WTC11 (cell line): Measurements from ENCODE around the gene ELK1. TPM values are rescaled to one million over a fixed set of nuclear protein-coding genes. Genes with fewer than 3 reads are reported as not detected.

Source experiments
- ATAC-seq: fragments of 200-7000 bp; cut with Tn5 transposase; 2 replicates; pipeline ENCODE4 v1.10.0; 2021; ENCODE audit warnings: mild to moderate bottlenecking, moderate library complexity
- CTCF ChIA-PET: fragments of 300-600 bp; sonication (Branson Sonifier 250); formaldehyde crosslinking; loops from one replicate; lab custom pipeline; 2021; ENCODE audit warnings: antibody characterized with exemption; lab: Charles Lee
- POLR2A ChIA-PET: fragments of 350-600 bp; sonication (Branson Sonifier 250); formaldehyde crosslinking; loops from one replicate; lab custom pipeline; 2021; ENCODE audit warnings: antibody characterized with exemption; lab: Charles Lee
- DNase-seq: peaks from one replicate; pipeline ENCODE4 v3.0.0; 2021; ENCODE audit warnings: low spot score
- H3K27ac Mint-ChIP-seq: 2 replicates; pipeline ENCODE4 v1.8.0; 2021; ENCODE audit warnings: mixed read lengths
- H3K27me3 Mint-ChIP-seq: 2 replicates; pipeline ENCODE4 v1.8.0; 2021; ENCODE audit warnings: low read depth, mild to moderate bottlenecking, moderate library complexity, mixed read lengths
- H3K36me3 Mint-ChIP-seq: 2 replicates; pipeline ENCODE4 v1.8.0; 2021; ENCODE audit warnings: mixed read lengths
- H3K4me1 Mint-ChIP-seq: 2 replicates; pipeline ENCODE4 v1.8.0; 2022; ENCODE audit warnings: mixed read lengths
- H3K4me3 Mint-ChIP-seq: 2 replicates; pipeline ENCODE4 v1.8.0; 2021; ENCODE audit warnings: mild to moderate bottlenecking, moderate library complexity, mixed read lengths
- H3K9me3 Mint-ChIP-seq: 2 replicates; pipeline ENCODE4 v1.8.0; 2021; ENCODE audit warnings: mixed read lengths
- CREM ChIP-seq: sonication (generic); formaldehyde crosslinking; IDR thresholded peaks from 2 replicates; pipeline ENCODE4 v1.8.1; 2022; ENCODE audit warnings: mild to moderate bottlenecking, missing genetic modification reagents, moderate library complexity
- ELF4 ChIP-seq: sonication (generic); formaldehyde crosslinking; IDR thresholded peaks from 2 replicates; pipeline ENCODE4 v1.8.1; 2022; ENCODE audit warnings: low read depth, mild to moderate bottlenecking, moderate library complexity, missing genetic modification reagents
- EMX1 ChIP-seq: fragments of 250-450 bp; sonication (Bioruptor Pico); IDR thresholded peaks from 2 replicates; pipeline ENCODE4 v1.8.0; 2021; ENCODE audit warnings: mild to moderate bottlenecking
- FOXP1 ChIP-seq: sonication (generic); formaldehyde crosslinking; IDR thresholded peaks from 2 replicates; pipeline ENCODE4 v1.8.0; 2022; ENCODE audit warnings: missing genetic modification reagents, mild to moderate bottlenecking, moderate library complexity, borderline replicate concordance
- GABPB1 ChIP-seq: sonication (generic); formaldehyde crosslinking; IDR thresholded peaks from 2 replicates; pipeline ENCODE4 v1.8.1; 2023; ENCODE audit warnings: mild to moderate bottlenecking, missing genetic modification reagents
- HMGA2 ChIP-seq: fragments of 250-450 bp; sonication (Bioruptor Pico); IDR thresholded peaks from 2 replicates; pipeline ENCODE4 v1.4.0; 2021; ENCODE audit warnings: mild to moderate bottlenecking, moderate library complexity
- KAT7 ChIP-seq: sonication (generic); formaldehyde crosslinking; IDR thresholded peaks from 2 replicates; pipeline ENCODE4 v1.8.1; 2023; ENCODE audit warnings: missing genetic modification reagents, mild to moderate bottlenecking, borderline replicate concordance
- NR3C1 ChIP-seq: sonication (generic); formaldehyde crosslinking; conservative IDR thresholded peaks from 2 replicates; pipeline ENCODE4 v1.8.1; 2023; ENCODE audit warnings: low read depth, mild to moderate bottlenecking, missing genetic modification reagents
- RELA ChIP-seq: sonication (generic); formaldehyde crosslinking; IDR thresholded peaks from 2 replicates; pipeline ENCODE4 v1.8.1; 2022; ENCODE audit warnings: missing genetic modification reagents, mild to moderate bottlenecking, borderline replicate concordance
- RORB ChIP-seq: fragments of 250-450 bp; sonication (Bioruptor Pico); IDR thresholded peaks from 2 replicates; pipeline ENCODE4 v1.9.0; 2021; ENCODE audit warnings: mild to moderate bottlenecking
- SP1 ChIP-seq: sonication (generic); formaldehyde crosslinking; conservative IDR thresholded peaks from 2 replicates; pipeline ENCODE4 v1.8.1; 2022; ENCODE audit warnings: missing genetic modification reagents
- ZNF219 ChIP-seq: sonication (generic); formaldehyde crosslinking; IDR thresholded peaks from 2 replicates; pipeline ENCODE4 v1.8.0; 2023; ENCODE audit warnings: missing genetic modification reagents, mild to moderate bottlenecking, borderline replicate concordance
- total RNA-seq: library from RNA; stranded (reverse); gene quantifications from 3 replicates; pipeline ENCODE4 v1.2.3, GENCODE V29; 2021
- TF ChIP-seq, protein P1 (sequence below): sonication (generic); formaldehyde crosslinking; IDR thresholded peaks from 2 replicates; pipeline ENCODE4 v1.8.1; 2023; ENCODE audit warnings: mild to moderate bottlenecking, missing genetic modification reagents, borderline replicate concordance
- TF ChIP-seq, protein P2 (sequence below): fragments of 250-450 bp; sonication (Bioruptor Pico); IDR thresholded peaks from 2 replicates; pipeline ENCODE4 v1.9.0; 2021; ENCODE audit warnings: mild to moderate bottlenecking, borderline replicate concordance
- TF ChIP-seq, protein P3 (sequence below): sonication (generic); formaldehyde crosslinking; IDR thresholded peaks from 2 replicates; pipeline ENCODE4 v1.8.0; 2022; ENCODE audit warnings: mild to moderate bottlenecking, missing genetic modification reagents
- TF ChIP-seq, protein P4 (sequence below): fragments of 250-450 bp; sonication (Bioruptor Pico); IDR thresholded peaks from 2 replicates; pipeline ENCODE4 v2.1.2; 2022; ENCODE audit warnings: mild to moderate bottlenecking, moderate library complexity

ELK1 gene
- total RNA-seq, 1 experiment from 2014 or later: 35.8 TPM

DNA sequence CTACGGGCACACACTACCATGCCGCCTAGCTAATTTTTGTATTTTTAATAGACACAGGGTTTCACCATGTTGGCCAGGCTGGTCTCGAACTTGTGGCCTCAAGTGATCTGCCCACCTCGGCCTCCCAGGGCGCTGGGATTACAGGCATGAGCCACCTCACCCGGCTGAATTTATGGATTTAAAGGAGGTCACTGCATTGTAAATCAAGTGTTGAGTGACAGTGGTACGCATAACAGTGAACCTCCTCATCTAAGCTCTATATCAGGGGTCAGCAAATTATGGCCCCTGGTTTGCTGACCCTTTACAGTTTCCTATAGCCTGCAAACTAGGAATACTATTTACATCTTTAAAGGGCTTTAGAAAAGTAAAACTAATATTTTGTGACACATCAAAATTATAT lies 11.2 kb upstream of the ELK1 start:
- TF ChIP-seq KAT7 (CRISPR knock-in tag) (no peak), ELF4 (CRISPR knock-in tag) (no peak)
- TF ChIP-seq, protein P1, sequence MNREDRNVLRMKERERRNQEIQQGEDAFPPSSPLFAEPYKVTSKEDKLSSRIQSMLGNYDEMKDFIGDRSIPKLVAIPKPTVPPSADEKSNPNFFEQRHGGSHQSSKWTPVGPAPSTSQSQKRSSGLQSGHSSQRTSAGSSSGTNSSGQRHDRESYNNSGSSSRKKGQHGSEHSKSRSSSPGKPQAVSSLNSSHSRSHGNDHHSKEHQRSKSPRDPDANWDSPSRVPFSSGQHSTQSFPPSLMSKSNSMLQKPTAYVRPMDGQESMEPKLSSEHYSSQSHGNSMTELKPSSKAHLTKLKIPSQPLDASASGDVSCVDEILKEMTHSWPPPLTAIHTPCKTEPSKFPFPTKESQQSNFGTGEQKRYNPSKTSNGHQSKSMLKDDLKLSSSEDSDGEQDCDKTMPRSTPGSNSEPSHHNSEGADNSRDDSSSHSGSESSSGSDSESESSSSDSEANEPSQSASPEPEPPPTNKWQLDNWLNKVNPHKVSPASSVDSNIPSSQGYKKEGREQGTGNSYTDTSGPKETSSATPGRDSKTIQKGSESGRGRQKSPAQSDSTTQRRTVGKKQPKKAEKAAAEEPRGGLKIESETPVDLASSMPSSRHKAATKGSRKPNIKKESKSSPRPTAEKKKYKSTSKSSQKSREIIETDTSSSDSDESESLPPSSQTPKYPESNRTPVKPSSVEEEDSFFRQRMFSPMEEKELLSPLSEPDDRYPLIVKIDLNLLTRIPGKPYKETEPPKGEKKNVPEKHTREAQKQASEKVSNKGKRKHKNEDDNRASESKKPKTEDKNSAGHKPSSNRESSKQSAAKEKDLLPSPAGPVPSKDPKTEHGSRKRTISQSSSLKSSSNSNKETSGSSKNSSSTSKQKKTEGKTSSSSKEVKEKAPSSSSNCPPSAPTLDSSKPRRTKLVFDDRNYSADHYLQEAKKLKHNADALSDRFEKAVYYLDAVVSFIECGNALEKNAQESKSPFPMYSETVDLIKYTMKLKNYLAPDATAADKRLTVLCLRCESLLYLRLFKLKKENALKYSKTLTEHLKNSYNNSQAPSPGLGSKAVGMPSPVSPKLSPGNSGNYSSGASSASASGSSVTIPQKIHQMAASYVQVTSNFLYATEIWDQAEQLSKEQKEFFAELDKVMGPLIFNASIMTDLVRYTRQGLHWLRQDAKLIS (CRISPR knock-in tag): no peak
- TF ChIP-seq, protein P2, sequence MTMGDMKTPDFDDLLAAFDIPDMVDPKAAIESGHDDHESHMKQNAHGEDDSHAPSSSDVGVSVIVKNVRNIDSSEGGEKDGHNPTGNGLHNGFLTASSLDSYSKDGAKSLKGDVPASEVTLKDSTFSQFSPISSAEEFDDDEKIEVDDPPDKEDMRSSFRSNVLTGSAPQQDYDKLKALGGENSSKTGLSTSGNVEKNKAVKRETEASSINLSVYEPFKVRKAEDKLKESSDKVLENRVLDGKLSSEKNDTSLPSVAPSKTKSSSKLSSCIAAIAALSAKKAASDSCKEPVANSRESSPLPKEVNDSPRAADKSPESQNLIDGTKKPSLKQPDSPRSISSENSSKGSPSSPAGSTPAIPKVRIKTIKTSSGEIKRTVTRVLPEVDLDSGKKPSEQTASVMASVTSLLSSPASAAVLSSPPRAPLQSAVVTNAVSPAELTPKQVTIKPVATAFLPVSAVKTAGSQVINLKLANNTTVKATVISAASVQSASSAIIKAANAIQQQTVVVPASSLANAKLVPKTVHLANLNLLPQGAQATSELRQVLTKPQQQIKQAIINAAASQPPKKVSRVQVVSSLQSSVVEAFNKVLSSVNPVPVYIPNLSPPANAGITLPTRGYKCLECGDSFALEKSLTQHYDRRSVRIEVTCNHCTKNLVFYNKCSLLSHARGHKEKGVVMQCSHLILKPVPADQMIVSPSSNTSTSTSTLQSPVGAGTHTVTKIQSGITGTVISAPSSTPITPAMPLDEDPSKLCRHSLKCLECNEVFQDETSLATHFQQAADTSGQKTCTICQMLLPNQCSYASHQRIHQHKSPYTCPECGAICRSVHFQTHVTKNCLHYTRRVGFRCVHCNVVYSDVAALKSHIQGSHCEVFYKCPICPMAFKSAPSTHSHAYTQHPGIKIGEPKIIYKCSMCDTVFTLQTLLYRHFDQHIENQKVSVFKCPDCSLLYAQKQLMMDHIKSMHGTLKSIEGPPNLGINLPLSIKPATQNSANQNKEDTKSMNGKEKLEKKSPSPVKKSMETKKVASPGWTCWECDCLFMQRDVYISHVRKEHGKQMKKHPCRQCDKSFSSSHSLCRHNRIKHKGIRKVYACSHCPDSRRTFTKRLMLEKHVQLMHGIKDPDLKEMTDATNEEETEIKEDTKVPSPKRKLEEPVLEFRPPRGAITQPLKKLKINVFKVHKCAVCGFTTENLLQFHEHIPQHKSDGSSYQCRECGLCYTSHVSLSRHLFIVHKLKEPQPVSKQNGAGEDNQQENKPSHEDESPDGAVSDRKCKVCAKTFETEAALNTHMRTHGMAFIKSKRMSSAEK (CRISPR knock-in tag): no peak
- POLR2A ChIA-PET: no interaction called here
- no peak for DNase-seq
- no peak overlapping the region for H3K27ac Mint-ChIP-seq
- no peak overlapping the region for H3K4me3 Mint-ChIP-seq
- peaks cover 3% of the 10 kb centered on the region; the same call in 1 of the 2 replicates for H3K9me3 Mint-ChIP-seq
- no peak for ATAC-seq
- H3K36me3 Mint-ChIP-seq: peaks cover 6% of the 10 kb centered on the region
- H3K27me3 Mint-ChIP-seq: peaks cover 18% of the 10 kb centered on the region
- CTCF ChIA-PET: no interaction called here
- no peaks in the 10 kb centered on the region for H3K4me1 Mint-ChIP-seq

DNA sequence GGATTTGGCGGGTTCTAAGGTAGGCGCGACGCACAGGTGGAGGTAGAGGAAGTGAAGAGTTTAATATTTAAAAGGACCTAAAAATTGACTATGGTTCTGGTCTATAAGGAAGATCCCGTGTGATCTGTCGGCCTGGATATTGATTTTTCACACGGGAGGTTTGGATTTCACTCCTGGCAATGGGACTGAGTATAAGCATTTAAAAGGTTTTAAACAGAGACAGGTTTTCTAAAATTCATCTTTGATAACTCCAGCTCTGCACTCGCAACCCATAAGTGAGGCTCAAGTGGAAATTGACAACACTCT lies 9.0 kb upstream of the ELK1 start:
- TF ChIP-seq, protein P3, sequence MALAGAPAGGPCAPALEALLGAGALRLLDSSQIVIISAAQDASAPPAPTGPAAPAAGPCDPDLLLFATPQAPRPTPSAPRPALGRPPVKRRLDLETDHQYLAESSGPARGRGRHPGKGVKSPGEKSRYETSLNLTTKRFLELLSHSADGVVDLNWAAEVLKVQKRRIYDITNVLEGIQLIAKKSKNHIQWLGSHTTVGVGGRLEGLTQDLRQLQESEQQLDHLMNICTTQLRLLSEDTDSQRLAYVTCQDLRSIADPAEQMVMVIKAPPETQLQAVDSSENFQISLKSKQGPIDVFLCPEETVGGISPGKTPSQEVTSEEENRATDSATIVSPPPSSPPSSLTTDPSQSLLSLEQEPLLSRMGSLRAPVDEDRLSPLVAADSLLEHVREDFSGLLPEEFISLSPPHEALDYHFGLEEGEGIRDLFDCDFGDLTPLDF (CRISPR knock-in tag): 0 out of 2 replicates have a peak, but pooled peaks have one; percentile 41
- no peak for TF ChIP-seq ZNF219
- no peak for TF ChIP-seq EMX1 (CRISPR knock-in tag)
- TF ChIP-seq ELF4 (CRISPR knock-in tag): no peak
- no peaks in the 10 kb centered on the region for H3K4me1 Mint-ChIP-seq
- peak overlapping the region; percentile 98 for H3K27ac Mint-ChIP-seq
- peak overlapping the region; percentile 85 for H3K4me3 Mint-ChIP-seq
- DNase-seq (no peak), ATAC-seq (no peak)
- peaks cover 20% of the 10 kb centered on the region for H3K36me3 Mint-ChIP-seq
- H3K27me3 Mint-ChIP-seq: peaks cover 18% of the 10 kb centered on the region
- H3K9me3 Mint-ChIP-seq: peaks cover 3% of the 10 kb centered on the region; the same call in 1 of the 2 replicates
- ChIA-PET CTCF (no interaction called here), POLR2A (no interaction called here)

DNA sequence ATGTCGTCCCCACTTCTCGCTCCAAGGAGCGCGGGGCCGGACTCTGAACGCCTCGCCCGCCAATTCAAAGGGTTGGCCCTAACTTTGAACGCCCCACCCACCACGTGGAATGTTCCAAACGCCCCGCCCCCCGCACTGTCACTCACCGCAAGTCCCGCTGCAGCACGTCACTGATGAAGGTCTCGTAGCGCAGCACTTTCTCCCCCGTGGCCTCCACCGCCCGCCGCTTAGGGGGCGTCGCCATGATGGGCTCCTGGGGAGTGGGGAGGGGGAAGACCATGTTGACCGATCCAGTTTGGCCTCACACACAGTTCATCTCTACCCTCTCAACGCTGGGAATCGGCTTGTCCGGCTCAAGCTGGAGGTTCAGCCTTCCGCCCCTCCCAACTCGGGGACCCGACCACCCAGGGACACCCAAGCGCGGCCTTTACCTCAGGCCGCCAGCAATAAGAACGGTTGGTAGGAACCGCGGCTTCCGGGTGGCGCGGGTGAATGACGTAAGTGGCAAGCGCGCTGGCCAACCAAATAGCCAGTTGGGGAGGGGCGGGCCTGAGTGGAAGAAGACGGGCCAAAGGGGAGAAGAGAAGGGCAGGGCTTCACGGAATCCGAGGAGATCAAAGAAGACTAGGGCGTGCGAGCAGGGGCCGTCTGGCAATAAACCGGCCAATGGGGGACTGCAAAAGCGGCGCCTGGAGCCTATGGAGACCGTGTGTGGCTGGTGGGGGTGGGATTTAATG lies 8.5 kb upstream of the ELK1 start, which contains the start of gene UXT:
UXT (minus strand) TSS at position 497 of the 737 bp plus-strand sequence; CDS start at position 244, 253 bp downstream.
- Mint-ChIP-seq H3K4me3 (peak within 1 kb of the TSS; percentile 85), H3K27ac (peak within 1 kb of the TSS; percentile 98), H3K27me3 (peaks cover 18% of the 10 kb centered on the region), H3K4me1 (no peaks in the 10 kb centered on the region), H3K9me3 (peaks cover 3% of the 10 kb centered on the region; the same call in 1 of the 2 replicates), H3K36me3 (peaks cover 21% of the 10 kb centered on the region)
- ChIA-PET POLR2A (no interaction called here), CTCF (no interaction called here)
- peak; percentile 95 for ATAC-seq
- DNase-seq: peak; percentile 91
- TF ChIP-seq HMGA2 (CRISPR knock-in tag): no peak
- TF ChIP-seq RELA (CRISPR knock-in tag): no peak
- TF ChIP-seq SP1: peak; percentile 84
- 0 out of 2 replicates have a peak, but pooled peaks have one; percentile 42 for TF ChIP-seq FOXP1 (CRISPR knock-in tag)
- peak; percentile 77 for TF ChIP-seq GABPB1
- no peak for TF ChIP-seq NR3C1 (CRISPR knock-in tag)
- no peak for TF ChIP-seq KAT7 (CRISPR knock-in tag)
- TF ChIP-seq, protein P1 (CRISPR knock-in tag): no peak
- TF ChIP-seq, protein P4, sequence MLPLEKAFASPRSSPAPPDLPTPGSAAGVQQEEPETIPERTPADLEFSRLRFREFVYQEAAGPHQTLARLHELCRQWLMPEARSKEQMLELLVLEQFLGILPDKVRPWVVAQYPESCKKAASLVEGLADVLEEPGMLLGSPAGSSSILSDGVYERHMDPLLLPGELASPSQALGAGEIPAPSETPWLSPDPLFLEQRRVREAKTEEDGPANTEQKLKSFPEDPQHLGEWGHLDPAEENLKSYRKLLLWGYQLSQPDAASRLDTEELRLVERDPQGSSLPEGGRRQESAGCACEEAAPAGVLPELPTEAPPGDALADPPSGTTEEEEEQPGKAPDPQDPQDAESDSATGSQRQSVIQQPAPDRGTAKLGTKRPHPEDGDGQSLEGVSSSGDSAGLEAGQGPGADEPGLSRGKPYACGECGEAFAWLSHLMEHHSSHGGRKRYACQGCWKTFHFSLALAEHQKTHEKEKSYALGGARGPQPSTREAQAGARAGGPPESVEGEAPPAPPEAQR (CRISPR knock-in tag): no peak
- peak; percentile 92 for TF ChIP-seq CREM
- no peak for TF ChIP-seq RORB
